Measurements from ENCODE around the gene NBEA.

- TF ChIP-seq ZNF274 (IDR thresholded peaks at IDR 0.05; ENCODE audit: low read depth, low read length) (no peak), YY1 (IDR thresholded peaks at IDR 0.05; ENCODE audit: insufficient read depth, insufficient read length) (no peak), SUZ12 (IDR thresholded peaks at IDR 0.05; ENCODE audit: extremely low read depth, insufficient read depth, insufficient read length) (no peak)
These were observed 625.4 kb downstream of the NBEA start for GRCh38 chr13:35567406-35567980.

All from NT2/D1 (cell line).